ENCODE measurements around the gene DNM3. TPM values are rescaled to one million over a fixed set of nuclear protein-coding genes. Genes with fewer than 3 reads are reported as not detected.

DNM3 gene
- total RNA-seq, 1 donor from 2014 or later = 7.7 TPM

DNA sequence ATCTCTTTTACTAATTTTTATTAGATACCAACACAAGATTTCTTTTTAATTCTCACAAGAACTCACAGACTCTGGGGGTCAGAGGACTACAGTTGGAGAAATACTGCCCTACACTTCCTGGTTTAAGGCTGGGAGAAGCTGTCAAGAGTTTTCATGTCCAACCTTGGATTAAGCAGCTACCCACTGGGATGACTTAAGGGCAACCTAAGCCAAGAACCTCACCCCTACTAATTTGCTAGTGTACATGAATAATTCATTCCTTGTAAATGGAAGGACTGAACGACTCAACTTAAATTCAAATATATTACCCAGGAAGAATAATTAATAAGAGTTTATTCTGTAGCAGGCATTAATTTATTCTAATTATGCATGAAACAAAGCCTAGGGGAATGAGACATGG lies 396.9 kb downstream of the DNM3 start:
- Mint-ChIP-seq H3K4me3 (ENCODE audit: unreplicated experiment) (no peak overlapping the region), H3K27me3 (ENCODE audit: unreplicated experiment) (no peaks in the 10 kb centered on the region), H3K36me3 (ENCODE audit: low read depth, unreplicated experiment) (no peaks in the 10 kb centered on the region), H3K4me1 (ENCODE audit: unreplicated experiment) (peaks cover 19% of the 10 kb centered on the region), H3K9me3 (ENCODE audit: unreplicated experiment) (no peaks in the 10 kb centered on the region), H3K27ac (ENCODE audit: unreplicated experiment) (no peak overlapping the region)
- TF ChIP-seq, protein P1, sequence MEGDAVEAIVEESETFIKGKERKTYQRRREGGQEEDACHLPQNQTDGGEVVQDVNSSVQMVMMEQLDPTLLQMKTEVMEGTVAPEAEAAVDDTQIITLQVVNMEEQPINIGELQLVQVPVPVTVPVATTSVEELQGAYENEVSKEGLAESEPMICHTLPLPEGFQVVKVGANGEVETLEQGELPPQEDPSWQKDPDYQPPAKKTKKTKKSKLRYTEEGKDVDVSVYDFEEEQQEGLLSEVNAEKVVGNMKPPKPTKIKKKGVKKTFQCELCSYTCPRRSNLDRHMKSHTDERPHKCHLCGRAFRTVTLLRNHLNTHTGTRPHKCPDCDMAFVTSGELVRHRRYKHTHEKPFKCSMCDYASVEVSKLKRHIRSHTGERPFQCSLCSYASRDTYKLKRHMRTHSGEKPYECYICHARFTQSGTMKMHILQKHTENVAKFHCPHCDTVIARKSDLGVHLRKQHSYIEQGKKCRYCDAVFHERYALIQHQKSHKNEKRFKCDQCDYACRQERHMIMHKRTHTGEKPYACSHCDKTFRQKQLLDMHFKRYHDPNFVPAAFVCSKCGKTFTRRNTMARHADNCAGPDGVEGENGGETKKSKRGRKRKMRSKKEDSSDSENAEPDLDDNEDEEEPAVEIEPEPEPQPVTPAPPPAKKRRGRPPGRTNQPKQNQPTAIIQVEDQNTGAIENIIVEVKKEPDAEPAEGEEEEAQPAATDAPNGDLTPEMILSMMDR (IDR thresholded peaks at IDR 0.05; ENCODE audit: unreplicated experiment) = no peak
- DNase-seq (ENCODE audit: low spot score) = no peak

DNA sequence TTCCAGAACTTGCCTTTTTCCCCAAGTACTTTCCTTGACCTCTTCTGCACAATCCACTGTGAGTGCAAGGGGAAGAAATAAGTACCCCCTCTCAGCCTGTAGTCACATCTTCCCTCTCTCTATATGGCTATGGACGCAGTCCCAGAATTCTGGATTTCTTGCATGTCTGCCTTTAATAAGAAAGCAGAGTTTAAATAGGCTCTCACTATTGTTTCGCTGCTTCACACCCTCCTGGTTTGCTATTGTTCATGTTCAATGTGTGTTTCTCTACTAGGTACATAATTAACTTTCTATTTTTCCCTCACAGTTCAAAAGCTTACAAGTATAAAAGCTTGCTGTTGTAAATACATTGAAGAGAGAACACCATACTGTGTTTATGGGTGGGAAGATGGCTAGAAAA lies 397.7 kb downstream of the DNM3 start:
- no peaks in the 10 kb centered on the region for H3K27me3 Mint-ChIP-seq (ENCODE audit: unreplicated experiment)
- H3K27ac Mint-ChIP-seq (ENCODE audit: unreplicated experiment) = no peak overlapping the region
- no peaks in the 10 kb centered on the region for H3K9me3 Mint-ChIP-seq (ENCODE audit: unreplicated experiment)
- TF ChIP-seq, protein P1 (IDR thresholded peaks at IDR 0.05; ENCODE audit: unreplicated experiment) = no peak
- DNase-seq (ENCODE audit: low spot score) = no peak
- H3K36me3 Mint-ChIP-seq (ENCODE audit: low read depth, unreplicated experiment) = no peaks in the 10 kb centered on the region
- peaks cover 19% of the 10 kb centered on the region for H3K4me1 Mint-ChIP-seq (ENCODE audit: unreplicated experiment)
- H3K4me3 Mint-ChIP-seq (ENCODE audit: unreplicated experiment) = no peak overlapping the region

DNA sequence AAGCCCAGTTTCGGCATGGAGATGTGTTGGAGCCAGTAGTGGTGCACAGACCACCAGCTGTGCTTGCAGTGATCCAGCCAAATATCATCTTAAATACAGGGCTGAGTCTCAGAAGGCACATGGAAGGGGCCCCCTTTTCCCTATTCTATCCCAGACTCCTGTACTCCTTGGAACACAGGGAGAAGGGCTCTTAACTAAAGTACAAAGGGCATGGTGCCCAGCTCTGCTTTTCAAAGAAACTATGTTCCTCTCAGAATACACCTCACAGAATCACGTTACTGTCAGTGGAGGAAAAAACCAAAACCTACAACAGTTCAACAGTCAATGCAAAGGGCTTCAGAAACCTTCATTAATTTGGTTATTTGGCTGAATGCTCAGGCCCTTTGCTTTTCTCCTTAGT lies 398.6 kb downstream of the DNM3 start:
- TF ChIP-seq, protein P1 (IDR thresholded peaks at IDR 0.05; ENCODE audit: unreplicated experiment) = no peak
- Mint-ChIP-seq H3K27me3 (ENCODE audit: unreplicated experiment) (no peaks in the 10 kb centered on the region), H3K4me3 (ENCODE audit: unreplicated experiment) (no peak overlapping the region), H3K9me3 (ENCODE audit: unreplicated experiment) (no peaks in the 10 kb centered on the region), H3K4me1 (ENCODE audit: unreplicated experiment) (peaks cover 19% of the 10 kb centered on the region), H3K36me3 (ENCODE audit: low read depth, unreplicated experiment) (no peaks in the 10 kb centered on the region), H3K27ac (ENCODE audit: unreplicated experiment) (no peak overlapping the region)
- no peak for DNase-seq (ENCODE audit: low spot score)

DNA sequence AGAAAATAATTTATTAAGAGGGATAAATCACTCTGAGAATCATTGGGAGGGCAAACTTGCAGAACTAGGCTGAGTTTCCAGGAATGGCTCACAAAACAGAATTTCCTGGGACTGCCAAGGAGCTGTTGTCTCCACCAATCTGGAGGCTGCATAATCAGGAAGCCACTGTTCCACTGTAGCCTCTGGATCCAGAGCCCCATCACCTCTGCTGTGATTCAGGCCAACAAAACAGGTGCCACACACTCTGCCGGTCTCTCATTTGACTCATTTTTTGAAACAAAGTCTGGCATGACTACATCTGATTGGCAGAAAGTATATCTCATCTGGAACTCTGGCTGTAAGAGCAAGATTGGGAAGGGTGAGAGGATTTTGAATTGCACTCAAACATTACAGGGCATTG lies 400.2 kb downstream of the DNM3 start:
- no peaks in the 10 kb centered on the region for H3K36me3 Mint-ChIP-seq (ENCODE audit: low read depth, unreplicated experiment)
- H3K4me1 Mint-ChIP-seq (ENCODE audit: unreplicated experiment) = peaks cover 13% of the 10 kb centered on the region
- DNase-seq (ENCODE audit: low spot score) = no peak
- no peak overlapping the region for H3K27ac Mint-ChIP-seq (ENCODE audit: unreplicated experiment)
- TF ChIP-seq, protein P1 (IDR thresholded peaks at IDR 0.05; ENCODE audit: unreplicated experiment) = no peak
- no peak overlapping the region for H3K4me3 Mint-ChIP-seq (ENCODE audit: unreplicated experiment)
- no peaks in the 10 kb centered on the region for H3K27me3 Mint-ChIP-seq (ENCODE audit: unreplicated experiment)
- H3K9me3 Mint-ChIP-seq (ENCODE audit: unreplicated experiment) = no peaks in the 10 kb centered on the region

DNA sequence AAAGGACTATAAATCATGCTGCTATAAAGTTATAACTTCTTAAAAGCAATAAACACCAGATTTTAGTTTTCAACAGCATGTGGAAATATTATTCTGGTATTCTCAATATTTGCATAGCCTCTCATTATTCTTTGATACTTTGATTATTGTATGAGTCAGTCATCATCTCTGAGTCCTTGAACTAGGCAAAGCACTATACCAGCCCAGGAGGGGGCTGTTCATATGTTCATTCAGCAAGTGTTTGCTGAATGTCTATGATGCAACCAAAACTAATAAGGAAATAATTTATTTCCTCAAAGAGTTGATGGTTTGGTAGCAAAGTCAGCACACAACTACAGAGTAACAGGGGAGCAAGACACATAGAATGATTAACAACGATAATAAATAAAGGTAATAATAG lies 403.6 kb downstream of the DNM3 start:
- Mint-ChIP-seq H3K9me3 (ENCODE audit: unreplicated experiment) (no peaks in the 10 kb centered on the region), H3K4me1 (ENCODE audit: unreplicated experiment) (no peaks in the 10 kb centered on the region), H3K36me3 (ENCODE audit: low read depth, unreplicated experiment) (no peaks in the 10 kb centered on the region), H3K4me3 (ENCODE audit: unreplicated experiment) (no peak overlapping the region), H3K27me3 (ENCODE audit: unreplicated experiment) (no peaks in the 10 kb centered on the region), H3K27ac (ENCODE audit: unreplicated experiment) (no peak overlapping the region)
- no peak for DNase-seq (ENCODE audit: low spot score)
- TF ChIP-seq, protein P1 (IDR thresholded peaks at IDR 0.05; ENCODE audit: unreplicated experiment) = no peak

Data from endothelial cell (in vitro differentiated cells).